Colonic mucosa (tissue), 4 donors: ENCODE results near the gene PHLDB2. TPM values are rescaled to one million over a fixed set of nuclear protein-coding genes. Genes with fewer than 3 reads are reported as not detected.

ENCODE experiments used
- DNase-seq: peaks from one replicate; pipeline ENCODE4 v3.0.0-alpha.2; 2020
- H3K27ac ChIP-seq: fragments of 200-600 bp; one replicate; pipeline ENCODE4 v1.8.0; 2021
- H3K27me3 ChIP-seq: fragments of 200-600 bp; one replicate; pipeline ENCODE4 v1.8.0; 2021
- H3K36me3 ChIP-seq: fragments of 200-600 bp; one replicate; pipeline ENCODE4 v1.8.0; 2021
- H3K4me1 ChIP-seq: fragments of 200-600 bp; one replicate; pipeline ENCODE4 v1.8.0; 2021; ENCODE audit warnings: mild to moderate bottlenecking
- H3K4me3 ChIP-seq: fragments of 200-600 bp; one replicate; pipeline ENCODE4 v1.8.0; 2021
- H3K9ac ChIP-seq, 2 donors: one replicate each; pipeline ENCODE4 v1.7.0; 2013; ENCODE audit warnings: control low read depth in 2 of 2, low read depth in 2 of 2, low read length in 2 of 2
- H3K9me3 ChIP-seq: fragments of 200-600 bp; one replicate; pipeline ENCODE4 v1.8.0; 2021
- CTCF ChIP-seq: fragments of 200-600 bp; IDR thresholded peaks from one replicate; pipeline ENCODE4 v1.8.0; 2022; ENCODE audit warnings: antibody characterized with exemption, mild to moderate bottlenecking
- intact Hi-C: fragments of 100-400 bp; cut with DNase I; formaldehyde crosslinking; loops from one replicate; pipeline ENCODE4 v1.14.1; 2022
- total RNA-seq, 2 donors: library from RNA; stranded (reverse); fragmentation: NEBNext Ultra II Directional in 1 of 2; extraction: Animal tissue kit (Norgen Biotek cat#: 25700) in 1 of 2; gene quantifications; one replicate each; pipeline ENCODE4 v1.2.1, GENCODE V29; 2021
- donor health status: healthy.
- donor health status: DM: no; HTN: no; CAD: no.
- donor health status: DM: no; HTN: no; CAD: no.

Gene PHLDB2
- total RNA-seq, 2 donors from 2014 or later, result 3.1 to 33.4 TPM

GRCh38 chr3:111913163-111913763 is 54.2 kb downstream of the PHLDB2 start:
- no peaks in the 10 kb centered on the region for H3K4me1 ChIP-seq
- no peaks in the 10 kb centered on the region for H3K9me3 ChIP-seq
- no peaks in the 10 kb centered on the region for H3K27me3 ChIP-seq
- no peak for TF ChIP-seq CTCF
- intact Hi-C loops, result no loop called here
- H3K36me3 ChIP-seq, result no peaks in the 10 kb centered on the region
- DNase-seq, result no peak
- H3K27ac ChIP-seq, result no peak overlapping the region
- no peak overlapping the region for H3K9ac ChIP-seq
- H3K4me3 ChIP-seq, result no peak overlapping the region

- intact Hi-C loops, result no loop called here
- no peak for TF ChIP-seq CTCF
- Histone ChIP-seq H3K9ac (no peak overlapping the region), H3K27ac (no peak overlapping the region), H3K4me1 (no peaks in the 10 kb centered on the region), H3K9me3 (no peaks in the 10 kb centered on the region), H3K4me3 (no peak overlapping the region), H3K36me3 (no peaks in the 10 kb centered on the region), H3K27me3 (no peaks in the 10 kb centered on the region)
- no peak for DNase-seq
These were observed 56.8 kb downstream of the PHLDB2 start for GRCh38 chr3:111915905-111916304.

GRCh38 chr3:111917300-111917699 is 58.2 kb downstream of the PHLDB2 start:
- H3K27ac ChIP-seq, result no peak overlapping the region
- H3K27me3 ChIP-seq, result no peaks in the 10 kb centered on the region

GRCh38 chr3:111919370-111920065 is 60.5 kb downstream of the PHLDB2 start:
- no peak for TF ChIP-seq CTCF
- Histone ChIP-seq H3K4me3 (no peak overlapping the region), H3K27ac (no peak overlapping the region), H3K9ac (no peak overlapping the region), H3K36me3 (no peaks in the 10 kb centered on the region), H3K9me3 (no peaks in the 10 kb centered on the region), H3K27me3 (no peaks in the 10 kb centered on the region), H3K4me1 (no peaks in the 10 kb centered on the region)
- no peak for DNase-seq
- intact Hi-C loops, result no loop called here

More at GRCh38 chr3:111917300-111917699, 58.2 kb downstream of the PHLDB2 start:
- Histone ChIP-seq H3K9ac (no peak overlapping the region), H3K4me3 (no peak overlapping the region), H3K9me3 (no peaks in the 10 kb centered on the region), H3K36me3 (no peaks in the 10 kb centered on the region), H3K4me1 (no peaks in the 10 kb centered on the region)
- TF ChIP-seq CTCF, result no peak
- intact Hi-C loops, result no loop called here
- no peak for DNase-seq

- no peak overlapping the region for H3K9ac ChIP-seq
- intact Hi-C loops, result no loop called here
These were observed 62.1 kb downstream of the PHLDB2 start for GRCh38 chr3:111921181-111921580.

More at GRCh38 chr3:111921181-111921580, 62.1 kb downstream of the PHLDB2 start:
- H3K4me1 ChIP-seq, result no peaks in the 10 kb centered on the region
- H3K9me3 ChIP-seq, result no peaks in the 10 kb centered on the region
- H3K27me3 ChIP-seq, result no peaks in the 10 kb centered on the region
- TF ChIP-seq CTCF, result no peak
- H3K36me3 ChIP-seq, result no peaks in the 10 kb centered on the region
- DNase-seq, result no peak
- no peak overlapping the region for H3K27ac ChIP-seq
- no peak overlapping the region for H3K4me3 ChIP-seq
